Mesendoderm (in vitro differentiated cells): ENCODE results near the gene ZNF75A.

Experiments used
- DNase-seq: peaks from one replicate; pipeline ENCODE4 v3.0.0; 2013
- H2AK5ac ChIP-seq: 2 replicates; pipeline ENCODE4 v1.6.1; 2013; ENCODE audit warnings: low read length, inconsistent platforms
- H2BK120ac ChIP-seq: 2 replicates; pipeline ENCODE4 v1.6.1; 2013; ENCODE audit warnings: low read depth, mild to moderate bottlenecking, low read length, moderate library complexity, mixed read lengths
- H2BK15ac ChIP-seq: replicated peaks from 2 replicates; pipeline ENCODE4 v1.6.1; 2013; ENCODE audit warnings: low read depth, mild to moderate bottlenecking, moderate library complexity
- H2BK5ac ChIP-seq: 2 replicates; pipeline ENCODE4 v1.6.1; 2013; ENCODE audit warnings: low read length, inconsistent platforms
- H3K18ac ChIP-seq: 2 replicates; pipeline ENCODE4 v1.6.1; 2013; ENCODE audit warnings: mild to moderate bottlenecking, low read length, mixed read lengths
- H3K23ac ChIP-seq: one replicate; pipeline ENCODE4 v1.6.1; 2013; ENCODE audit warnings: low read length
- H3K27ac ChIP-seq: 2 replicates; pipeline ENCODE4 v1.5.1; 2013; ENCODE audit warnings: low read depth, mild to moderate bottlenecking, inconsistent platforms, low read length, moderate library complexity
- H3K27me3 ChIP-seq: 2 replicates; pipeline ENCODE4 v1.6.1; 2013; ENCODE audit warnings: low read length, control low read depth, mild to moderate bottlenecking, inconsistent platforms; ENCODE audit not compliant: insufficient read depth, poor library complexity
- H3K36me3 ChIP-seq: 2 replicates; pipeline ENCODE4 v1.6.1; 2013; ENCODE audit warnings: low read length, inconsistent platforms; ENCODE audit not compliant: control insufficient read depth, insufficient read depth
- H3K4ac ChIP-seq: one replicate; pipeline ENCODE4 v1.6.1; 2013; ENCODE audit warnings: low read depth, mild to moderate bottlenecking, low read length, moderate library complexity
- H3K4me1 ChIP-seq: 2 replicates; pipeline ENCODE4 v1.6.1; 2013; ENCODE audit warnings: low read depth, low read length, inconsistent platforms; ENCODE audit not compliant: control insufficient read depth
- H3K4me2 ChIP-seq: 2 replicates; pipeline ENCODE4 v1.6.1; 2013; ENCODE audit warnings: low read length
- H3K4me3 ChIP-seq: 2 replicates; pipeline ENCODE4 v1.5.1; 2013; ENCODE audit warnings: mild to moderate bottlenecking, low read length
- H3K56ac ChIP-seq: one replicate; pipeline ENCODE4 v1.6.1; 2013; ENCODE audit warnings: low read length
- H3K79me1 ChIP-seq: 2 replicates; pipeline ENCODE4 v1.6.1; 2013; ENCODE audit warnings: low read length, inconsistent platforms
- H3K79me2 ChIP-seq: 2 replicates; pipeline ENCODE4 v1.6.1; 2013; ENCODE audit warnings: mild to moderate bottlenecking, low read length; ENCODE audit not compliant: control insufficient read depth, insufficient read depth
- H3K9ac ChIP-seq: 2 replicates; pipeline ENCODE4 v1.6.1; 2013; ENCODE audit warnings: low read length, inconsistent platforms
- H4K5ac ChIP-seq: one replicate; pipeline ENCODE4 v1.6.1; 2013; ENCODE audit warnings: low read length
- H4K8ac ChIP-seq: one replicate; pipeline ENCODE4 v1.6.1; 2013; ENCODE audit warnings: low read depth, mild to moderate bottlenecking, control low read depth, low read length, moderate library complexity
- WGBS: extraction: QIAGEN DNeasy Blood & Tissue Kit; methylation state at CpG from one replicate; pipeline ENCODE4 v1.1.7; 2013; ENCODE audit warnings: low lambda C conversion rate, missing lambda C conversion rate; ENCODE audit not compliant: insufficient coverage; ENCODE audit errors: extremely low coverage; 5-methylcytosine and 5-hydroxymethylcytosine counted together

The ZNF75A gene

DNA sequence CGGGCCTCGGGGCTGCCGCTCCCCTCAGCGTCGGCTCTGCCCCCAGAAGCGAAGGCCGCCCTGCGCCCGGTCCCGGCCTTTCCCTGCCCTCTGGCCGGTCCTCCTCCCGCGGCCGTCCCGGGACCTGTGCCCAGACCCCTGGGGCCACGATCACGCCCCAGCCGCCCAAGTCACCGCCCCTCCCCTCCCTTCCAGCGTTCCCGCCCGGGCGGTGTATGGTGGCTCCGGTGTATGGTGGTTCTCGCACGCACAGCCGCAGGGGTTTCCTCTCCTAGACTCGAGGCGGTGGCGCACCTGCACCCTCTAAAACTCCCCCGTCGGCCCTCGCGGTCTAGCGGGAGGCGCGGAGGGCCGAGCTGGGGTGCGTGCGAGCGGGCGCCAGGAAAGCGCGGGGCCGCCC is 10.1 kb upstream of the ZNF75A start:
- H3K79me1 ChIP-seq, result peaks cover 9% of the 10 kb centered on the region
- no peak overlapping the region for H2BK5ac ChIP-seq
- H3K18ac ChIP-seq, result no peak overlapping the region
- H3K79me2 ChIP-seq, result no peaks in the 10 kb centered on the region
- no peak overlapping the region for H3K4me3 ChIP-seq
- no peak overlapping the region for H3K56ac ChIP-seq
- H3K27ac ChIP-seq, result no peak overlapping the region
- no peak overlapping the region for H2AK5ac ChIP-seq
- DNase-seq, result no peak
- no peaks in the 10 kb centered on the region for H3K4me1 ChIP-seq
- H3K36me3 ChIP-seq, result peaks cover 13% of the 10 kb centered on the region
- WGBS, result no CpG with 5 or more reads among the region's 45 CpGs
- H3K23ac ChIP-seq, result no peak overlapping the region
- no peak overlapping the region for H3K4ac ChIP-seq
- H4K8ac ChIP-seq, result no peak overlapping the region
- H2BK120ac ChIP-seq, result no peak overlapping the region
- no peak overlapping the region for H3K9ac ChIP-seq
- no peaks in the 10 kb centered on the region for H3K27me3 ChIP-seq
- H4K5ac ChIP-seq, result no peak overlapping the region
- H2BK15ac ChIP-seq, result no peak overlapping the region
- no peak overlapping the region for H3K4me2 ChIP-seq

DNA sequence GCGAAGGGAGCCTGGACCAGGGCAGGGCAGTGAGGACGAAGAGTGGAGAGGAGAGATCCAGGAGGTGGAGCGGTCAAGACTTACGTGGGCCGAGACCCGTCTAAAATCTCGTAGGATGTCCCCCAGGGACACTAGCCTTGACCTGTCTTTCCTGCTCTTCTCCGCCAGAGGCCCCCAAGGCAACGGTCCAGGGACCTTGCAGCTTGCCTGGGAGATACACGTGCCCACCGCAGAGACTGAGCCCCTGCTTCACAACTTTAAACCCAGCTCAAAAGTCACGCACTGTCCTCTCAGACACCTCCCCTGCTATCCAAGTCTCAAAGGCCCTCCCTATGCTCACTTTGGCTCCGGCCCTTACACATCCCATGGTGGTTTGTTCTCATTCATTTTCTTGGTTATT is 9.5 kb upstream of the ZNF75A start:
- Histone ChIP-seq H3K56ac (no peak overlapping the region), H4K8ac (no peak overlapping the region), H3K18ac (no peak overlapping the region), H3K4me3 (no peak overlapping the region), H3K79me1 (peaks cover 5% of the 10 kb centered on the region), H3K23ac (no peak overlapping the region), H2BK120ac (no peak overlapping the region), H3K27me3 (no peaks in the 10 kb centered on the region), H3K4me2 (no peak overlapping the region), H4K5ac (no peak overlapping the region), H2BK5ac (no peak overlapping the region), H3K27ac (no peak overlapping the region), H3K9ac (no peak overlapping the region), H3K4ac (no peak overlapping the region), H3K79me2 (no peaks in the 10 kb centered on the region), H3K4me1 (no peaks in the 10 kb centered on the region), H3K36me3 (peaks cover 8% of the 10 kb centered on the region), H2BK15ac (no peak overlapping the region), H2AK5ac (no peak overlapping the region)
- no CpG with 5 or more reads among the region's 13 CpGs for WGBS
- DNase-seq, result no peak

DNA sequence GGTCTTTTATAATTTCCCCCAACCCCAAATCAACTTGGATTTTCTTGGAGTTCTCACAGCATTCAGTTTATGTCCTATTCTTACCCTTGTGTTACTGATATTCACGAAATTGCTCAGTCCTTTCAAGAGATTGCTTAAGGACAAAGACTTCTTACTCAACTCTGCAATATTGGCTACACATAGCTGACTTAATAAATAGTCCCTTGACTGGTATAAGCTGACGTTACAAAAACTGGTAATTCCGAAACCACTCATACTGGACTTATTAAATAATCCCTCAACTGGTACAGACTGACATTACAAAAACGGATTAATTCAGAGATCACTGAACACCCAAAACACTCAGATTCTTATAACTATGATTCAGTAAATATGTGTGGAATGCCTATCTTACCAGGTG is 927 bp upstream of the ZNF75A start:
- Histone ChIP-seq H3K23ac (no peak overlapping the region), H3K4me1 (no peaks in the 10 kb centered on the region), H3K27ac (no peak overlapping the region), H4K8ac (no peak overlapping the region), H2BK15ac (no peak overlapping the region), H3K36me3 (peaks cover 6% of the 10 kb centered on the region), H3K18ac (no peak overlapping the region), H3K56ac (no peak overlapping the region), H2BK120ac (no peak overlapping the region), H3K79me1 (no peaks in the 10 kb centered on the region), H3K4me2 (peak overlapping the region; percentile 89), H4K5ac (no peak overlapping the region), H2BK5ac (no peak overlapping the region), H3K4me3 (no peak overlapping the region), H3K79me2 (no peaks in the 10 kb centered on the region), H2AK5ac (no peak overlapping the region), H3K27me3 (no peaks in the 10 kb centered on the region), H3K9ac (peak overlapping the region; percentile 6), H3K4ac (no peak overlapping the region)
- WGBS, result no CpG with 5 or more reads among the region's 4 CpGs
- no peak for DNase-seq

DNA sequence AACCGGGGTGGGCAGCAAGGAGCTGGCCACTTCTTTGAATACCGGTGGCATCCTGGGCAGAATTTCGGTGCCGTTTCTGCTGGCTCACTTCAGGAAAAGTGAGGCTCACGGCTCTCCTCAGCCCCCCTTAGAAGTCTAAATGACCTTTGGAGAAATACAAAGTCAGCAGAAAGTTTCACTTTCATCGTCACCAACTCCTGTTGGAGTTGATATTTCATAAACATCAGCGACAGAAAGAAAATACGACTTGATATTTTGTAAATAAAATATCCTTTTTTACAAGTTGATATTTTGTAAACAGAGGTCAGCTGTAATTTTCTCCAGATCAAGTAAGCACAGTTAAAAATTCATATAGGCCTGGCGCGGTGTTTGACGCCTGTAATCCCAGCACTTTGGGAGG is 781 bp downstream of the ZNF75A start:
- H3K9ac ChIP-seq, result peak overlapping the region; percentile 87
- no peak overlapping the region for H3K23ac ChIP-seq
- no peaks in the 10 kb centered on the region for H3K27me3 ChIP-seq
- no peak for DNase-seq
- H2BK120ac ChIP-seq, result no peak overlapping the region
- no peak overlapping the region for H2BK15ac ChIP-seq
- H3K18ac ChIP-seq, result peak overlapping the region; percentile 29
- H3K56ac ChIP-seq, result peak overlapping the region; percentile 97
- no peak overlapping the region for H4K5ac ChIP-seq
- no peak overlapping the region for H2AK5ac ChIP-seq
- H3K4me1 ChIP-seq, result no peaks in the 10 kb centered on the region
- H3K79me1 ChIP-seq, result no peaks in the 10 kb centered on the region
- peaks cover 3% of the 10 kb centered on the region for H3K36me3 ChIP-seq
- no peak overlapping the region for H3K27ac ChIP-seq
- no CpG with 5 or more reads among the region's 11 CpGs for WGBS
- H3K4me2 ChIP-seq, result peak overlapping the region; percentile 56
- no peaks in the 10 kb centered on the region for H3K79me2 ChIP-seq
- H3K4ac ChIP-seq, result no peak overlapping the region
- no peak overlapping the region for H4K8ac ChIP-seq
- H3K4me3 ChIP-seq, result peak overlapping the region; percentile 75
- H2BK5ac ChIP-seq, result no peak overlapping the region

DNA sequence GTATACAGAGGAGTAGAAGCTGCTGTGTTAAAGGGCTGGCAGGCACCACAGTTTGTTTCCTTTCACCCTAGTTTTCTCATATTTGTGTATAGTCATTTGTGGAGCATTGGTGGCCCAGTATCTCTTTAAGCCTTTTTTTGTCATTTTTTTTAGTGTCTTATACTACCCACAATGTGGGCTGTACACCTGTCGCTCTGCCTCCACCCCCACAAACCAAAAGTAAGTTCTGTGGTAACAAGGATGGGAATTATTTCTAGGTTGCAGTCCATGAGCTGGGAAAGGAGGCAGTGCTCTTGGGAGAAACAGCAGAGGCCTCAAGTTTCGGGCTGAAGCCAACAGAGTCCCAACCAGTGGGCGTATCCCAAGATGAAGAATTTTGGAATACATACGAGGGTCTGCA is 6.2 kb downstream of the ZNF75A start:
- Histone ChIP-seq H3K4ac (no peak overlapping the region), H3K18ac (no peak overlapping the region), H3K36me3 (peaks cover 12% of the 10 kb centered on the region), H4K5ac (no peak overlapping the region), H2BK15ac (no peak overlapping the region), H2BK120ac (no peak overlapping the region), H2BK5ac (no peak overlapping the region), H3K4me1 (no peaks in the 10 kb centered on the region), H3K27me3 (no peaks in the 10 kb centered on the region), H3K23ac (no peak overlapping the region), H3K9ac (no peak overlapping the region), H3K27ac (no peak overlapping the region), H3K4me3 (no peak overlapping the region), H3K79me1 (no peaks in the 10 kb centered on the region), H2AK5ac (no peak overlapping the region), H3K79me2 (no peaks in the 10 kb centered on the region), H3K4me2 (no peak overlapping the region), H3K56ac (no peak overlapping the region), H4K8ac (no peak overlapping the region)
- no peak for DNase-seq
- WGBS, result no CpG with 5 or more reads among the region's 4 CpGs

DNA sequence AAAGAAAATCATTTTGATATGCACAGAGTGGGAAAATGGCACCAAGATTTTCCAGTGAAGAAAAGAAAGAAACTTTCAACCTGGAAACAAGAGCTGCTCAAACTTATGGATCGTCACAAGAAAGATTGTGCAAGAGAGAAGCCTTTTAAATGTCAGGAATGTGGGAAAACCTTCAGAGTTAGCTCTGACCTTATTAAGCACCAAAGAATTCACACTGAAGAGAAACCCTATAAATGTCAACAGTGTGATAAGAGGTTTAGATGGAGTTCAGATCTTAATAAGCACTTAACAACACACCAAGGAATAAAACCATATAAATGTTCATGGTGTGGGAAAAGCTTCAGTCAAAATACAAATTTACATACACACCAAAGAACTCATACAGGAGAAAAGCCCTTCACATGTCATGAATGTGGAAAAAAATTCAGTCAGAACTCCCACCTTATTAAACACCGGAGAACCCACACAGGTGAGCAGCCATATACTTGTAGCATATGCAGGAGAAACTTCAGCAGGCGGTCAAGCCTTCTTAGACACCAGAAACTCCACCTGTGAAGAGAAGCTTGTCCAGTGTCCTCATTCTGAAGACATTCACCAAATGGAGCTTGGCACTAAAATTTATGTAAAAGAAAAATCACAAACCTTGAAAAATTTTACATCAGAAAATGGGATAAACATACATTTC is 12.2 kb downstream of the ZNF75A start:
- Histone ChIP-seq H3K18ac (no peak overlapping the region), H2BK15ac (no peak overlapping the region), H2AK5ac (no peak overlapping the region), H3K4me1 (no peaks in the 10 kb centered on the region), H3K79me2 (no peaks in the 10 kb centered on the region), H4K8ac (no peak overlapping the region), H2BK120ac (no peak overlapping the region), H3K27me3 (no peaks in the 10 kb centered on the region), H3K56ac (no peak overlapping the region), H3K36me3 (peaks cover 22% of the 10 kb centered on the region), H3K79me1 (no peaks in the 10 kb centered on the region), H3K9ac (no peak overlapping the region), H3K4me3 (peak overlapping the region; percentile 30), H3K27ac (no peak overlapping the region), H3K4ac (no peak overlapping the region), H4K5ac (no peak overlapping the region), H3K23ac (no peak overlapping the region), H2BK5ac (no peak overlapping the region), H3K4me2 (no peak overlapping the region)
- no CpG with 5 or more reads among the region's 3 CpGs for WGBS
- peak; percentile 34 for DNase-seq
